Nephron (organoid): ENCODE data around the gene SACS.

Experiments
- H3K27ac Mint-ChIP-seq, 3 experiments: 2 replicates each; pipeline ENCODE4 v1.8.0; 2020; ENCODE audit warnings: mixed read lengths in 3 of 3, mild to moderate bottlenecking in 2 of 3, moderate library complexity in 1 of 3
- H3K27me3 Mint-ChIP-seq: 2 replicates; pipeline ENCODE4 v1.8.0; 2021; ENCODE audit warnings: low read depth, mild to moderate bottlenecking, moderate library complexity, mixed read lengths
- H3K36me3 Mint-ChIP-seq: 2 replicates; pipeline ENCODE4 v1.8.0; 2020; ENCODE audit warnings: low read depth, mixed read lengths
- H3K4me1 Mint-ChIP-seq: 2 replicates; pipeline ENCODE4 v1.8.0; 2020; ENCODE audit warnings: mixed read lengths
- H3K4me3 Mint-ChIP-seq, 3 experiments: 2 replicates each; pipeline ENCODE4 v1.8.0; 2020; ENCODE audit warnings: mild to moderate bottlenecking in 3 of 3, mixed read lengths in 3 of 3, moderate library complexity in 2 of 3
- H3K9me3 Mint-ChIP-seq: 2 replicates; pipeline ENCODE4 v1.8.0; 2020; ENCODE audit warnings: mixed read lengths
- TF ChIP-seq, protein P1 (sequence below), 3 experiments: fragments of 200-600 bp; sonication (generic); IDR thresholded peaks; one replicate each; pipeline ENCODE4 v1.5.0; 2021; ENCODE audit warnings: antibody characterized with exemption in 3 of 3; ENCODE audit not compliant: unreplicated experiment in 3 of 3

Gene SACS

DNA sequence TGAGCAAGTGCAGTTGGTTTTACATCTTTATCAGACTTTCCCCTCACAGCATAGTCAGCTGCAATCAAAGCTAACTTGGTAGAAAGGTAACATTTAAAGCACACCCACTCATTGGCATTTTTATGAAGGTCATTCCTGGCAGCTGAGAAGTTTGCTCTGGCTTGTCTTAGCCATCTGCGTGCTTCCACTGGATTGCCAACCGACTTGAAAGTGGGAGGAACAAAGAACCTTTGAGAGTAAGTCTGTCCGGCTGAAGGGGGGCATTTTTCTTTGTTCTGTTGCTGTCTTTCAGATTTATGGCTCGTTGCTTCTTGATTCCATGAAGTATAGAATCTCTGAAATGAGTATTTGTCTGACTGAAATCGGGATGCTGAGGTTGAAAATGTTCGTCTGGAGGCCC is 103.1 kb downstream of the SACS start:
- Mint-ChIP-seq H3K4me1 (no peaks in the 10 kb centered on the region), H3K27ac (no peak overlapping the region), H3K27me3 (no peaks in the 10 kb centered on the region), H3K9me3 (peaks cover 13% of the 10 kb centered on the region), H3K4me3 (no peak overlapping the region), H3K36me3 (peaks cover 55% of the 10 kb centered on the region)
- TF ChIP-seq, protein P1, sequence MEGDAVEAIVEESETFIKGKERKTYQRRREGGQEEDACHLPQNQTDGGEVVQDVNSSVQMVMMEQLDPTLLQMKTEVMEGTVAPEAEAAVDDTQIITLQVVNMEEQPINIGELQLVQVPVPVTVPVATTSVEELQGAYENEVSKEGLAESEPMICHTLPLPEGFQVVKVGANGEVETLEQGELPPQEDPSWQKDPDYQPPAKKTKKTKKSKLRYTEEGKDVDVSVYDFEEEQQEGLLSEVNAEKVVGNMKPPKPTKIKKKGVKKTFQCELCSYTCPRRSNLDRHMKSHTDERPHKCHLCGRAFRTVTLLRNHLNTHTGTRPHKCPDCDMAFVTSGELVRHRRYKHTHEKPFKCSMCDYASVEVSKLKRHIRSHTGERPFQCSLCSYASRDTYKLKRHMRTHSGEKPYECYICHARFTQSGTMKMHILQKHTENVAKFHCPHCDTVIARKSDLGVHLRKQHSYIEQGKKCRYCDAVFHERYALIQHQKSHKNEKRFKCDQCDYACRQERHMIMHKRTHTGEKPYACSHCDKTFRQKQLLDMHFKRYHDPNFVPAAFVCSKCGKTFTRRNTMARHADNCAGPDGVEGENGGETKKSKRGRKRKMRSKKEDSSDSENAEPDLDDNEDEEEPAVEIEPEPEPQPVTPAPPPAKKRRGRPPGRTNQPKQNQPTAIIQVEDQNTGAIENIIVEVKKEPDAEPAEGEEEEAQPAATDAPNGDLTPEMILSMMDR (IDR thresholded peaks at IDR 0.05; ENCODE audit: unreplicated experiment in 3 of 3): no peak

DNA sequence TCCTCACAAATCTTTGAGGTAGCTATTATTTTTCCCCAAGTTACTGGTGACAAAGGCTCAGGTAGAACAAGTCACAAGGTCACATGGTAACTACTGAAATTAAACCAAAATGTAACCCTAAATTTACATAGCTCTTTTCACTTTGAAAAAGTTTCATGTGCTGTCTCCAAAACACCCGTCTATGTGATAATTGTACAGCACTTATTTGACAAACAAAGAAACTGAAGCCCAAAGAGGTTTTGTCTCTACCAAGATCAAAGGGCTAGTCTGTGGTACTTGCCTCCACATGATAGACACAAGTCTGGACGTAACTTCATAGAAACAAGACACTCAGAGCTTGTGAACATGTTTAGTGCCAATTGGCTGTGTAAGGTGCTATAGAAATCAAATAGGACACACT is 108.3 kb downstream of the SACS start:
- H3K27ac Mint-ChIP-seq: no peak overlapping the region
- TF ChIP-seq, protein P1 (IDR thresholded peaks at IDR 0.05; ENCODE audit: unreplicated experiment in 3 of 3): no peak
- H3K9me3 Mint-ChIP-seq: no peaks in the 10 kb centered on the region
- no peaks in the 10 kb centered on the region for H3K27me3 Mint-ChIP-seq
- H3K4me1 Mint-ChIP-seq: peaks cover 32% of the 10 kb centered on the region
- no peak overlapping the region for H3K4me3 Mint-ChIP-seq
- peaks cover 5% of the 10 kb centered on the region for H3K36me3 Mint-ChIP-seq

- H3K36me3 Mint-ChIP-seq: no peaks in the 10 kb centered on the region
These were observed 109.4 kb downstream of the SACS start for GRCh38 chr13:23323946-23324709.

DNA sequence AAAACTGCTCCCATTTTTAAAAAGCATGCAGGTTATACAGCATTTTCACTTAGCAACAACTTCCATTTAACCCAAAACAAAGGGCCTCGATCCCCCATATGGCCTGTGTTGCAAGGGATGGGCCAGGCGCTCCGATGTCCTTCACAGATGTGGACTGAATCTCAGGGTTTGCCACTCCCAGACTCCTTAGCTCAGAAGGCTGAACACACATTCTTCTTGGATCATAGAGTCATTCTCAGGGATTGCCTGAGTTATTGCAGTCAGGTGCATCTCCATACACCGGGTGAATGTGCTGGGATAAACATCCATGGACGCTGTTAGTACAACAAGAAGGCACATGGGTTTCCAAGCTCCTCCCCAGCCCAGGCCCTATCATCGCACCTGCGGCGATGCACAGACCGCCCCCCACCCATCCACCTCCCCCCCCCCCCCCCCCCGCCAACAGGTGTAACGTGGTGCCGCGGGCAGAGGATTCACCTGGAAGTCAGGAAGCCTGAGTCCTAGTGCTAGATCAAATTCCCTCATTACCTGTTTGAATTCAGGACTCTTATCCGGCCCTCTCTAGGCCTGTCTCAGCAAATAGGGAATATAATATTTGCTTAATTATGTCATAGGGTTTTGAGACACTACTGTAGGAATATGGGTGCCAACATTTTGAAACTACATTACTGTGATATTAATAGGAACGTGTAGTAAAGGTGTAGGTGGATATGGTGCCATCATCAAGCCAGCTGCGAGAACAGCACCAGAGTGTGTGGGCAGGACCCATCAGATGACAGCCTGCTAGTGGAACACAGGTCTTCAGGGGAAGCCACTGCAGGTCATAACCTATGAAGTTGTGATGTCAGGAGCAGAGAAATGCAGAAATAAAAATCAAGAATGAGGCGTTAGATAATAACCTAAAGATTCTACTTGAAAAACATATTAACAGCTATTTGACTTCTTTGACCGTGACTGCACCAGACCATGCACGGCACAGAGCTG is 110.9 kb downstream of the SACS start:
- no peaks in the 10 kb centered on the region for H3K36me3 Mint-ChIP-seq
- peaks cover 43% of the 10 kb centered on the region for H3K4me1 Mint-ChIP-seq
- H3K9me3 Mint-ChIP-seq: no peaks in the 10 kb centered on the region
- peak overlapping the region in 1 of 3 experiments; percentile 90 for H3K27ac Mint-ChIP-seq
- H3K4me3 Mint-ChIP-seq: no peak overlapping the region
- TF ChIP-seq, protein P1 (IDR thresholded peaks at IDR 0.05; ENCODE audit: unreplicated experiment in 3 of 3): no peak
- H3K27me3 Mint-ChIP-seq: no peaks in the 10 kb centered on the region

More at GRCh38 chr13:23323946-23324709, 109.4 kb downstream of the SACS start:
- no peak overlapping the region for H3K4me3 Mint-ChIP-seq
- no peak overlapping the region for H3K27ac Mint-ChIP-seq
- no peaks in the 10 kb centered on the region for H3K27me3 Mint-ChIP-seq
- H3K4me1 Mint-ChIP-seq: peaks cover 42% of the 10 kb centered on the region
- TF ChIP-seq, protein P1 (IDR thresholded peaks at IDR 0.05; ENCODE audit: unreplicated experiment in 3 of 3): no peak
- no peaks in the 10 kb centered on the region for H3K9me3 Mint-ChIP-seq

DNA sequence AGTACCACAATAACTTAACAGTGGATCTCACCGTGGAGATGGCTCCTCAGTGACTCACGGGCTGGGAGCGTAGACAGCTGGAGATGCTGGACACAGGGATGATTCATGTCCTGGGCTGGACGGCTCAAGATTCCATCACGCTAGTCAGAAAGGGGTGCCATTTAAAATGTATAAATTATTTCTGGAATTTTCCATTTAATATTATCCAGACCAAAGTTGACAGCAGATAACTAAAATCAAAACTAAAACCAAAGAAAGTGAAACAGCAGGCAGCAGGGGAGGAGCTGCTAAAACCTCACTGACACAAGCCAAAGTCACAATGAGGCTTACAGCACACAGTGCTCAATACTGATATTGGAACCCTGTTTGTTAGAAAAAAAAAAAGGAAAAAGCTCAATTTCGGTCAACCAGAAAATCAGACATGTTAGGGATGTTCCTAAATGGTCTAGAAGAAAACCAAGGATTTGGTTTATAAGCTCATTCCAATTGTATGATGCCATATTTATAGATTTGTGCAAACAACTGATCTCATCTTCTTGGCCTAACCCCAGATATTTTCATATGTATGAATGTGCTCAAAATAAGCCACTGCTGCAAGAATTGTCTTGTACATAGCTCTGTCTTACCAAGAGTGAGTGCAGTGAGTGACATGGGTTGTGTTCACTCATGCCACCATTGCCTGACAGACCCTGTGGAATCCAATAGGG is 111.8 kb downstream of the SACS start:
- TF ChIP-seq, protein P1 (IDR thresholded peaks at IDR 0.05; ENCODE audit: unreplicated experiment in 3 of 3): no peak
- H3K36me3 Mint-ChIP-seq: no peaks in the 10 kb centered on the region
- peak overlapping the region in 2 of 3 experiments; percentile 40 to 90 for H3K27ac Mint-ChIP-seq
- no peaks in the 10 kb centered on the region for H3K9me3 Mint-ChIP-seq
- H3K4me3 Mint-ChIP-seq: peak overlapping the region in 2 of 3 experiments; percentile 56 to 65
- peaks cover 43% of the 10 kb centered on the region for H3K4me1 Mint-ChIP-seq
- no peaks in the 10 kb centered on the region for H3K27me3 Mint-ChIP-seq
